Thyroid gland (tissue), 4 donors: ENCODE results near the gene MACROH2A1.

ENCODE experiments used
- CTCF ChIP-seq, 6 experiments: fragments of 200-600 bp in 3 of 6; fragments of 450-650 bp in 3 of 6; sonication (generic) in 3 of 6; IDR thresholded peaks; one replicate each; pipeline ENCODE4 v1.5.1; 2016 to 2019; ENCODE audit warnings: antibody characterized with exemption in 6 of 6, mild to moderate bottlenecking in 2 of 6, inconsistent platforms in 1 of 6, moderate library complexity in 1 of 6
- POLR2A ChIP-seq, 2 donors: fragments of 450-650 bp; IDR thresholded peaks; one replicate each; pipeline ENCODE4 v1.6.1; 2017; ENCODE audit warnings: antibody characterized with exemption in 2 of 2, mild to moderate bottlenecking in 2 of 2, moderate library complexity in 1 of 2

DNA sequence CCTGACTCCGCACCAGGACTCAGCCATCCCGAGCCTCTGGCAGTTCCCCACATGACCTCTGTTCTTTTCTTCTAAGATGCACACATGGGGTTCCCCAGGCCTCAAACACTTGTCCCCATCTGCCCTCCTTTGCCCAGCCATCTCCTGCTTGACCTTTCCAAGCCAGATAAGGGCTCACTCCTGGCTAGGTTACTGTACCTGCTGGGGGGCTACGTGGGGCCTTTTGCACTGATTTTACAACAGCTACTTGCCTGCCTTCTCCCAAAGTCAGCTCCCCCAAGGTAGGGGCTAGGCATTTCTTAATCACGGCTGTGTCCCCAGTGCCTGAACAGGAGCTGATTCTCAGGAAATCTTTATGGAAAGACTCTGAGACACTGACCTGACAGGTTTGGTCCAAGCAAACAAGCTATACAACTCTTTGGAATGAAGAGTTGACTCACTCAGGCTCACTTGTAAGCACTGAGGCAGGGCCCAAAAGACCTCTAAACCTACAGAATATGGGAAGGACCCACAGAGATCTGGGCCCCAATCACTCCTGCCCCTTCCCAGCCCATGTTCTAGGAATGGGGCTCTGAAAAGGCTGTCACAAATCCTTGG is 2.5 kb downstream of the MACROH2A1 start:
- TF ChIP-seq CTCF (IDR thresholded peaks at IDR 0.05), result no peak
- no peak for TF ChIP-seq POLR2A (IDR thresholded peaks at IDR 0.05)
